ENCODE results near the gene BSN. TPM values are rescaled to one million over a fixed set of nuclear protein-coding genes. Genes with fewer than 3 reads are reported as not detected.

Gene BSN
- total RNA-seq, 1 donor: 0.27 TPM

GRCh38 chr3:49616491-49616941 lies 62.2 kb downstream of the BSN start:
- peak; percentile 52 for DNase-seq (ENCODE audit: low read depth)
- no peak overlapping the region for H3K4me3 ChIP-seq (ENCODE audit: low read depth, low read length)
- no peak for TF ChIP-seq CTCF (IDR thresholded peaks at IDR 0.05; ENCODE audit: insufficient read depth, low read length)

- H3K4me3 ChIP-seq (ENCODE audit: low read depth, low read length): no peak overlapping the region
- TF ChIP-seq CTCF (IDR thresholded peaks at IDR 0.05; ENCODE audit: insufficient read depth, low read length): no peak
- DNase-seq (ENCODE audit: low read depth): no peak
Observed at GRCh38 chr3:49617390-49618013, 63.2 kb downstream of the BSN start.

- no peak for DNase-seq (ENCODE audit: low read depth)
- no peak overlapping the region for H3K4me3 ChIP-seq (ENCODE audit: low read depth, low read length)
- TF ChIP-seq CTCF (IDR thresholded peaks at IDR 0.05; ENCODE audit: insufficient read depth, low read length): no peak
Observed at GRCh38 chr3:49618412-49618811, 64.1 kb downstream of the BSN start.

- no peak for TF ChIP-seq CTCF (IDR thresholded peaks at IDR 0.05; ENCODE audit: insufficient read depth, low read length)
- no peak for DNase-seq (ENCODE audit: low read depth)
Observed at GRCh38 chr3:49619649-49620048, 65.4 kb downstream of the BSN start.

GRCh38 chr3:49620728-49621127 lies 66.5 kb downstream of the BSN start:
- no peak overlapping the region for H3K4me3 ChIP-seq (ENCODE audit: low read depth, low read length)
- no peak for TF ChIP-seq CTCF (IDR thresholded peaks at IDR 0.05; ENCODE audit: insufficient read depth, low read length)

More at GRCh38 chr3:49619649-49620048, 65.4 kb downstream of the BSN start:
- no peak overlapping the region for H3K4me3 ChIP-seq (ENCODE audit: low read depth, low read length)

GRCh38 chr3:49623071-49623470 lies 68.8 kb downstream of the BSN start:
- no peak for DNase-seq (ENCODE audit: low read depth)
- H3K4me3 ChIP-seq (ENCODE audit: low read depth, low read length): no peak overlapping the region
- no peak for TF ChIP-seq CTCF (IDR thresholded peaks at IDR 0.05; ENCODE audit: insufficient read depth, low read length)

More at GRCh38 chr3:49620728-49621127, 66.5 kb downstream of the BSN start:
- no peak for DNase-seq (ENCODE audit: low read depth)

- H3K4me3 ChIP-seq (ENCODE audit: low read depth, low read length): no peak overlapping the region
- no peak for DNase-seq (ENCODE audit: low read depth)
- no peak for TF ChIP-seq CTCF (IDR thresholded peaks at IDR 0.05; ENCODE audit: insufficient read depth, low read length)
Observed at GRCh38 chr3:49625071-49625470, 70.8 kb downstream of the BSN start.
